Measurements from ENCODE around the gene ACTN1.
A peak's percentile ranks its signal among the peaks of the same experiment; 100 is the strongest.
"Not testable (repeated sequence)": the region's sequence is repeated elsewhere in the genome, so short reads cannot be mapped to it uniquely, and the experiment has no call there.

Gene ACTN1

GRCh38 chr14:68979021-68979721, at the start of gene ACTN1:
Gene ACTN1, minus strand, starts transcription at chr14:68979302. Its CDS starts 246 bp downstream, at chr14:68979056.
- DNase-seq (ENCODE audit: low read depth) = peak; percentile 94

GRCh38 chr14:69027242-69027913, 48.3 kb upstream of the ACTN1 start:
- DNase-seq (ENCODE audit: low read depth) = no peak

- no peak for DNase-seq (ENCODE audit: low read depth)
Measured at GRCh38 chr14:69023035-69023434, 43.9 kb upstream of the ACTN1 start.

- not testable (repeated sequence) for DNase-seq (ENCODE audit: low read depth)
Measured at GRCh38 chr14:69022093-69022492, 43.0 kb upstream of the ACTN1 start.

GRCh38 chr14:69017706-69018105, 38.6 kb upstream of the ACTN1 start:
- no peak for DNase-seq (ENCODE audit: low read depth)

GRCh38 chr14:69014829-69015259, 35.7 kb upstream of the ACTN1 start:
- peak; percentile 23 for DNase-seq (ENCODE audit: low read depth)

- DNase-seq (ENCODE audit: low read depth) = peak; percentile 83
Measured at GRCh38 chr14:69013943-69014782, 35.1 kb upstream of the ACTN1 start.

GRCh38 chr14:69012256-69012953, 33.3 kb upstream of the ACTN1 start:
- DNase-seq (ENCODE audit: low read depth) = peak; percentile 78

GRCh38 chr14:69010648-69011047, 31.5 kb upstream of the ACTN1 start:
- no peak for DNase-seq (ENCODE audit: low read depth)

- DNase-seq (ENCODE audit: low read depth) = no peak
Measured at GRCh38 chr14:69008421-69008884, 29.4 kb upstream of the ACTN1 start.

GRCh38 chr14:69006346-69006745, 27.2 kb upstream of the ACTN1 start:
- no peak for DNase-seq (ENCODE audit: low read depth)

GRCh38 chr14:69005432-69006148, 26.5 kb upstream of the ACTN1 start:
- DNase-seq (ENCODE audit: low read depth) = peak; percentile 86

- DNase-seq (ENCODE audit: low read depth) = peak; percentile 24
Measured at GRCh38 chr14:69004731-69005431, 25.8 kb upstream of the ACTN1 start.

- no peak for DNase-seq (ENCODE audit: low read depth)
Measured at GRCh38 chr14:69003626-69004025, 24.5 kb upstream of the ACTN1 start.

GRCh38 chr14:69002069-69002468, 23.0 kb upstream of the ACTN1 start:
- DNase-seq (ENCODE audit: low read depth) = peak; percentile 34

GRCh38 chr14:69001375-69001774, 22.3 kb upstream of the ACTN1 start:
- no peak for DNase-seq (ENCODE audit: low read depth)

- no peak for DNase-seq (ENCODE audit: low read depth)
Measured at GRCh38 chr14:68998062-68998461, 19.0 kb upstream of the ACTN1 start.

GRCh38 chr14:68995731-68996130, 16.6 kb upstream of the ACTN1 start:
- DNase-seq (ENCODE audit: low read depth) = no peak

- no peak for DNase-seq (ENCODE audit: low read depth)
Measured at GRCh38 chr14:68994056-68994455, 15.0 kb upstream of the ACTN1 start.

- DNase-seq (ENCODE audit: low read depth) = no peak
Measured at GRCh38 chr14:68987653-68988036, 8.5 kb upstream of the ACTN1 start.
